SK-N-SH treated with all-trans-retinoic acid at 6 μM for 48 hours (cell line): Measurements from ENCODE around the gene CPHXL2.

Experiments used
- ATAC-seq: fragments of 200-7000 bp; cut with Tn5 transposase; 3 replicates; pipeline ENCODE4 v1.9.1; 2020; ENCODE audit warnings: mild to moderate bottlenecking, moderate library complexity
- BACH2 ChIP-seq: fragments of 250-450 bp; sonication (Bioruptor Pico); IDR thresholded peaks from 2 replicates; pipeline ENCODE4 v1.9.0; 2021; ENCODE audit warnings: mild to moderate bottlenecking, borderline replicate concordance
- CSDC2 ChIP-seq: fragments of 250-450 bp; sonication (Bioruptor Pico); IDR thresholded peaks from 2 replicates; pipeline ENCODE4 v1.5.0; 2020; ENCODE audit warnings: mild to moderate bottlenecking, moderate library complexity
- ESRRG ChIP-seq: fragments of 250-450 bp; sonication (Bioruptor Pico); IDR thresholded peaks from 2 replicates; pipeline ENCODE4 v1.6.1; 2021; ENCODE audit warnings: mild to moderate bottlenecking
- GLIS3 ChIP-seq: fragments of 250-450 bp; sonication (Bioruptor Pico); IDR thresholded peaks from 2 replicates; pipeline ENCODE4 v1.5.0; 2020; ENCODE audit warnings: mild to moderate bottlenecking, moderate library complexity
- ISL1 ChIP-seq: fragments of 250-450 bp; sonication (Bioruptor Pico); IDR thresholded peaks from 2 replicates; pipeline ENCODE4 v2.1.2; 2022; ENCODE audit warnings: mild to moderate bottlenecking, moderate library complexity
- OSR1 ChIP-seq: fragments of 250-450 bp; sonication (Bioruptor Pico); IDR thresholded peaks from 2 replicates; pipeline ENCODE4 v1.8.0; 2022; ENCODE audit warnings: moderate library complexity, mild to moderate bottlenecking, inconsistent platforms
- RARB ChIP-seq: fragments of 250-450 bp; sonication (Bioruptor Pico); IDR thresholded peaks from 2 replicates; pipeline ENCODE4 v1.8.0; 2021; ENCODE audit warnings: mild to moderate bottlenecking, moderate library complexity
- SNAI2 ChIP-seq: fragments of 250-450 bp; sonication (Bioruptor Pico); IDR thresholded peaks from 2 replicates; pipeline ENCODE4 v1.5.0; 2020; ENCODE audit warnings: mild to moderate bottlenecking, moderate library complexity
- TOX ChIP-seq: fragments of 250-450 bp; sonication (Bioruptor Pico); IDR thresholded peaks from 2 replicates; pipeline ENCODE4 v1.8.0; 2021; ENCODE audit warnings: mild to moderate bottlenecking, moderate library complexity, borderline replicate concordance
- ZC3H10 ChIP-seq: fragments of 250-450 bp; sonication (Bioruptor Pico); IDR thresholded peaks from 2 replicates; pipeline ENCODE4 v1.5.1; 2021; ENCODE audit warnings: mild to moderate bottlenecking, moderate library complexity
- ZFP3 ChIP-seq: fragments of 250-450 bp; sonication (Bioruptor Pico); IDR thresholded peaks from 2 replicates; pipeline ENCODE4 v1.5.0; 2020; ENCODE audit warnings: mild to moderate bottlenecking, moderate library complexity
- ZFP30 ChIP-seq: fragments of 450-650 bp; formaldehyde crosslinking; IDR thresholded peaks from 2 replicates; pipeline ENCODE4 v1.5.0; 2022; ENCODE audit warnings: mild to moderate bottlenecking, moderate library complexity
- ZNF565 ChIP-seq: fragments of 450-650 bp; formaldehyde crosslinking; conservative IDR thresholded peaks from 2 replicates; pipeline ENCODE4 v1.5.0; 2020; ENCODE audit warnings: low read depth, mild to moderate bottlenecking, moderate library complexity
- ZNF70 ChIP-seq: fragments of 450-650 bp; formaldehyde crosslinking; IDR thresholded peaks from 2 replicates; pipeline ENCODE4 v1.5.0; 2020; ENCODE audit warnings: mild to moderate bottlenecking, moderate library complexity
- ZNF8 ChIP-seq: fragments of 450-650 bp; formaldehyde crosslinking; IDR thresholded peaks from 2 replicates; pipeline ENCODE4 v1.5.0; 2020; ENCODE audit warnings: mild to moderate bottlenecking, moderate library complexity
- TF ChIP-seq, protein P1 (sequence below): fragments of 250-450 bp; sonication (Bioruptor Pico); IDR thresholded peaks from 2 replicates; pipeline ENCODE4 v1.8.0; 2020; ENCODE audit warnings: mild to moderate bottlenecking, moderate library complexity, borderline replicate concordance
- TF ChIP-seq, protein P2 (sequence below): fragments of 250-450 bp; sonication (Bioruptor Pico); IDR thresholded peaks from 2 replicates; pipeline ENCODE4 v1.5.1; 2021; ENCODE audit warnings: mild to moderate bottlenecking, moderate library complexity
- TF ChIP-seq, protein P3 (sequence below): fragments of 250-450 bp; sonication (Bioruptor Pico); IDR thresholded peaks from 2 replicates; pipeline ENCODE4 v1.8.0; 2021; ENCODE audit warnings: low read depth, mild to moderate bottlenecking, moderate library complexity, borderline replicate concordance
- TF ChIP-seq, protein P4 (sequence below): fragments of 250-450 bp; sonication (Bioruptor Pico); IDR thresholded peaks from 2 replicates; pipeline ENCODE4 v1.5.1; 2020; ENCODE audit warnings: low read depth, mild to moderate bottlenecking, moderate library complexity
- TF ChIP-seq, protein P5 (sequence below): fragments of 250-450 bp; sonication (Bioruptor Pico); IDR thresholded peaks from 2 replicates; pipeline ENCODE4 v1.5.0; 2020; ENCODE audit warnings: mild to moderate bottlenecking, moderate library complexity

The CPHXL2 gene

DNA sequence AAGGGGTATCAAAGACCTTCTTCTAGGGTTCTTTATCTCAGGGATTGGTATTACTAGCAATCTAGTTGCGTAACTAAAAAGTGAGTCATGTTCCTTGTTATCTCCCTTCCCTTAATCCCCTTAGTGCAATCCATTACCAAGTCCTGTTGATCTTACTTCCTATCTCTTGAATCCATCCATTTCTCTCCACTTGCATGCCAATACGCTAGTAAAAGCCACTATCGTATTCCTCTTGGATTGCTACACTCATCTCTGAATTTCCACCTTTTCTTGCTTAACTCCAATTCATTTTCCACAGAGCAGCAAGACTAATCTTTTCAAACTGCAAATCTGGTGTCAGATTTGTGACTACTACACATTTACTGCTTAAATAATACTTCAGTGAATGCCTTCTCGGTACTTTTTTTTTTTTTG is 51.9 kb downstream of the CPHXL2 start:
- no peak for ATAC-seq
- TF ChIP-seq ISL1 (CRISPR knock-in tag), result peak; percentile 81
- TF ChIP-seq, protein P1, sequence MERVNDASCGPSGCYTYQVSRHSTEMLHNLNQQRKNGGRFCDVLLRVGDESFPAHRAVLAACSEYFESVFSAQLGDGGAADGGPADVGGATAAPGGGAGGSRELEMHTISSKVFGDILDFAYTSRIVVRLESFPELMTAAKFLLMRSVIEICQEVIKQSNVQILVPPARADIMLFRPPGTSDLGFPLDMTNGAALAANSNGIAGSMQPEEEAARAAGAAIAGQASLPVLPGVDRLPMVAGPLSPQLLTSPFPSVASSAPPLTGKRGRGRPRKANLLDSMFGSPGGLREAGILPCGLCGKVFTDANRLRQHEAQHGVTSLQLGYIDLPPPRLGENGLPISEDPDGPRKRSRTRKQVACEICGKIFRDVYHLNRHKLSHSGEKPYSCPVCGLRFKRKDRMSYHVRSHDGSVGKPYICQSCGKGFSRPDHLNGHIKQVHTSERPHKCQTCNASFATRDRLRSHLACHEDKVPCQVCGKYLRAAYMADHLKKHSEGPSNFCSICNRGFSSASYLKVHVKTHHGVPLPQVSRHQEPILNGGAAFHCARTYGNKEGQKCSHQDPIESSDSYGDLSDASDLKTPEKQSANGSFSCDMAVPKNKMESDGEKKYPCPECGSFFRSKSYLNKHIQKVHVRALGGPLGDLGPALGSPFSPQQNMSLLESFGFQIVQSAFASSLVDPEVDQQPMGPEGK (CRISPR knock-in tag), result no peak
- TF ChIP-seq, protein P2, sequence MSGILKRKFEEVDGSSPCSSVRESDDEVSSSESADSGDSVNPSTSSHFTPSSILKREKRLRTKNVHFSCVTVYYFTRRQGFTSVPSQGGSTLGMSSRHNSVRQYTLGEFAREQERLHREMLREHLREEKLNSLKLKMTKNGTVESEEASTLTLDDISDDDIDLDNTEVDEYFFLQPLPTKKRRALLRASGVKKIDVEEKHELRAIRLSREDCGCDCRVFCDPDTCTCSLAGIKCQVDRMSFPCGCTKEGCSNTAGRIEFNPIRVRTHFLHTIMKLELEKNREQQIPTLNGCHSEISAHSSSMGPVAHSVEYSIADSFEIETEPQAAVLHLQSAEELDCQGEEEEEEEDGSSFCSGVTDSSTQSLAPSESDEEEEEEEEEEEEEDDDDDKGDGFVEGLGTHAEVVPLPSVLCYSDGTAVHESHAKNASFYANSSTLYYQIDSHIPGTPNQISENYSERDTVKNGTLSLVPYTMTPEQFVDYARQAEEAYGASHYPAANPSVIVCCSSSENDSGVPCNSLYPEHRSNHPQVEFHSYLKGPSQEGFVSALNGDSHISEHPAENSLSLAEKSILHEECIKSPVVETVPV, result no peak

DNA sequence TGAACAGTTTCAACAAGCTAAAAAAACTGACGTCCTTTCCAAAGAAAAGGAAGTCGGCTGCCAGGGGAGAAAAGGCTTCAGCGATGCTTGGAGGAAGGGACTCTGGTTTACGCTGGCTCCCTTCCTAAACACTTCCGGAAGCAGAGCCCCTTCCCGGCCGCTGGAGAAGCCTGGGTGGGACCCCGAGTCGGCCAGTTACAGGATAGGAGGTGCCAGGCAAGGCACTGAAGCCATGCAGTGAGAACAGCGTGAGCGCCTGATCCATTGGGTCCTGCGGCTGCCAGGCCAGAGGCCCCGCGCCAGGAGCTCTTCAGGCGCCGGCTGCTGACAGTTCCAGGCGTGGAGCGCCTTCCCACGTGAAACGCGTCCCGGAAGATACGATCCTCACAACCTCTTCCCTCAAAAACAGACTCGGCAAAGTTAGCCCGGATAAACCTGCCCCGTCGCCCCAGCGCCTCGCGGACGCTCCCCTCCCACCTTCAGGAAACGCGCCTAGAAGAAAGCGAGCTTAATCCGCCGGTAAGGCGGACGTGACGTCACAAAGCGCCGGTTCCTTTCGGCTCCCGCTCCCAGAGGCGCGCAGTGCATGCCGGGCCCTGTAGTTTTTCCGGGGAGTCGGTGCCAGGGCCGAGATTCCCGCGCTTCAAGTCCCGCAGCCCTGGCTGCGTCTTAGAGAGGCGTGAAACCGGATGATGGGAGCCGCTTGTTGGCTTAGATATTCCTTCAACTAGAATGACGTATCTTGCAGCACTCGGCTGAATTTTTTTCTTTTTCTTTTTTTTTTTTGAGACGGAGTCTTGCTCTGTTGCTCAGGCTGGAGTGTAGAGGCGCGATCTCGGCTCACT is 53.8 kb downstream of the CPHXL2 start, which contains the start of gene ADAT1:
TSS of gene ADAT1 (minus strand) at position 521 of the 845 bp plus-strand sequence. CDS start 2,482 bp downstream, outside the sequence.
- ATAC-seq, result peak; percentile 94
- TF ChIP-seq RARB (no peak), ZNF565 (CRISPR knock-in tag) (no peak), GLIS3 (CRISPR knock-in tag) (no peak), TOX (no peak), SNAI2 (CRISPR knock-in tag) (no peak), CSDC2 (CRISPR knock-in tag) (no peak), ZNF70 (CRISPR knock-in tag) (no peak), BACH2 (CRISPR knock-in tag) (no peak)
- TF ChIP-seq, protein P3, sequence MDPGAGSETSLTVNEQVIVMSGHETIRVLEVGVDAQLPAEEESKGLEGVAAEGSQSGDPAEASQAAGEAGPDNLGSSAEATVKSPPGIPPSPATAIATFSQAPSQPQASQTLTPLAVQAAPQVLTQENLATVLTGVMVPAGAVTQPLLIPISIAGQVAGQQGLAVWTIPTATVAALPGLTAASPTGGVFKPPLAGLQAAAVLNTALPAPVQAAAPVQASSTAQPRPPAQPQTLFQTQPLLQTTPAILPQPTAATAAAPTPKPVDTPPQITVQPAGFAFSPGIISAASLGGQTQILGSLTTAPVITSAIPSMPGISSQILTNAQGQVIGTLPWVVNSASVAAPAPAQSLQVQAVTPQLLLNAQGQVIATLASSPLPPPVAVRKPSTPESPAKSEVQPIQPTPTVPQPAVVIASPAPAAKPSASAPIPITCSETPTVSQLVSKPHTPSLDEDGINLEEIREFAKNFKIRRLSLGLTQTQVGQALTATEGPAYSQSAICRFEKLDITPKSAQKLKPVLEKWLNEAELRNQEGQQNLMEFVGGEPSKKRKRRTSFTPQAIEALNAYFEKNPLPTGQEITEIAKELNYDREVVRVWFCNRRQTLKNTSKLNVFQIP, result no peak
- TF ChIP-seq, protein P1 (CRISPR knock-in tag), result no peak
- TF ChIP-seq, protein P4, sequence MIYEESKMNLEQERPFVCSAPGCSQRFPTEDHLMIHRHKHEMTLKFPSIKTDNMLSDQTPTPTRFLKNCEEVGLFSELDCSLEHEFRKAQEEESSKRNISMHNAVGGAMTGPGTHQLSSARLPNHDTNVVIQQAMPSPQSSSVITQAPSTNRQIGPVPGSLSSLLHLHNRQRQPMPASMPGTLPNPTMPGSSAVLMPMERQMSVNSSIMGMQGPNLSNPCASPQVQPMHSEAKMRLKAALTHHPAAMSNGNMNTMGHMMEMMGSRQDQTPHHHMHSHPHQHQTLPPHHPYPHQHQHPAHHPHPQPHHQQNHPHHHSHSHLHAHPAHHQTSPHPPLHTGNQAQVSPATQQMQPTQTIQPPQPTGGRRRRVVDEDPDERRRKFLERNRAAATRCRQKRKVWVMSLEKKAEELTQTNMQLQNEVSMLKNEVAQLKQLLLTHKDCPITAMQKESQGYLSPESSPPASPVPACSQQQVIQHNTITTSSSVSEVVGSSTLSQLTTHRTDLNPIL, result no peak
- TF ChIP-seq, all 23 proteins: peak for 0

DNA sequence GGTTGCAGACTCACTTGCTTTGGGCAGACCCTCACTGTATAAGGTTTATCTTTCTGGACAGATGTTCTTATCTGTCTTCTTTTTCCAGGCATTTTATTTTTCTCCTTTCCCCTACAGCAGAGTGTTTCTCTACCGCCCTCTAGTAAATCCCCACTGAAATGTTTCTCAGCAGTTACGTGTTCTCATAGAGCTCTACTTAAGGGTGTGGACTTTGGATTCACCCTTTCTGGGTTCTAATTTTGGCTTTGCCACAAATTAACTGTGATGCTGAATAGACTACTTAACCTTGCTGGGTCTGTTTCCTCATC is 55.7 kb downstream of the CPHXL2 start:
- TF ChIP-seq BACH2 (CRISPR knock-in tag) (no peak), ESRRG (no peak), ZFP3 (CRISPR knock-in tag) (no peak)
- TF ChIP-seq, protein P1 (CRISPR knock-in tag), result no peak
- peak; percentile 56 for ATAC-seq

DNA sequence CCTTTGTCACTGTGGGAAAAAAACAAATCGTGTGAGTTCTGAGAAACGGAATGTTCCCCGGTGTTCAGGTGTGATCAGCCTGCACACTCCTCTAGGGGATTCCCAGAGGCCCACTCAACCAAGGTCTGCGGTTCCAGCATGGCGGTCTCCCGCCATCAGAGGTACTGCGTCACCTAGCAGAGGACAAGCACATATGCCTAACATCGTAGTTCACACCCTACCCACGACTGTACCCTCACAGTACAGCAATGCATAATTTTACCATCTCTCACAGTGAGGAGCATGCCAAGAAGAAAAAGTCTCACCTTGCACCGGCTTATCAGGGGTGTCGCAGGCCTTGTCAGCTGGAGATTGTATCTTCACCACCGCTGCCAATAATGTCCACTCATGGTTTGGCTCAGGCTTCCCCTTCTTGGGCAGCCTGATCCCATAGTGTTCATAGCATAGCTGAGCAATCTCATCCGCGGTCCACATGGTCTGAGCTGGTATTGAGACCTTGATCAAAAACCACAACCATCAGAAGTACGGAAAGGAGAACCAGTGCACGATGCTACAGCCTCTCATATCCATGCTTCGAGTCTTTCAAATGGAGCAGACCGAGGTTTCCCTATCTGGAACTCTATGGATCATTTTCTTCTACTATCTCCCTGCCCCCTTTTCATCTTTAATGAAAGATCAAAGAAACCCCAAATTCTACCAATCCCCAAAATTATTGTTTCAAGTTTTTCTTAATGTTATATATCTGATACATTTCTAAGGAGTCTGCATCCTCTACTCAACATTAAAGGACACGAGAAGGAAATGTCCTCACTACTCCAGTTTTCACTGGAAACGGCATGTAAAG is 56.3 kb downstream of the CPHXL2 start:
- no peak for ATAC-seq
- TF ChIP-seq ZFP30 (CRISPR knock-in tag) (no peak), TOX (no peak), ZC3H10 (CRISPR knock-in tag) (no peak), ESRRG (no peak), OSR1 (CRISPR knock-in tag) (no peak), ZNF8 (no peak)
- TF ChIP-seq, protein P4, result no peak
- TF ChIP-seq, protein P5, sequence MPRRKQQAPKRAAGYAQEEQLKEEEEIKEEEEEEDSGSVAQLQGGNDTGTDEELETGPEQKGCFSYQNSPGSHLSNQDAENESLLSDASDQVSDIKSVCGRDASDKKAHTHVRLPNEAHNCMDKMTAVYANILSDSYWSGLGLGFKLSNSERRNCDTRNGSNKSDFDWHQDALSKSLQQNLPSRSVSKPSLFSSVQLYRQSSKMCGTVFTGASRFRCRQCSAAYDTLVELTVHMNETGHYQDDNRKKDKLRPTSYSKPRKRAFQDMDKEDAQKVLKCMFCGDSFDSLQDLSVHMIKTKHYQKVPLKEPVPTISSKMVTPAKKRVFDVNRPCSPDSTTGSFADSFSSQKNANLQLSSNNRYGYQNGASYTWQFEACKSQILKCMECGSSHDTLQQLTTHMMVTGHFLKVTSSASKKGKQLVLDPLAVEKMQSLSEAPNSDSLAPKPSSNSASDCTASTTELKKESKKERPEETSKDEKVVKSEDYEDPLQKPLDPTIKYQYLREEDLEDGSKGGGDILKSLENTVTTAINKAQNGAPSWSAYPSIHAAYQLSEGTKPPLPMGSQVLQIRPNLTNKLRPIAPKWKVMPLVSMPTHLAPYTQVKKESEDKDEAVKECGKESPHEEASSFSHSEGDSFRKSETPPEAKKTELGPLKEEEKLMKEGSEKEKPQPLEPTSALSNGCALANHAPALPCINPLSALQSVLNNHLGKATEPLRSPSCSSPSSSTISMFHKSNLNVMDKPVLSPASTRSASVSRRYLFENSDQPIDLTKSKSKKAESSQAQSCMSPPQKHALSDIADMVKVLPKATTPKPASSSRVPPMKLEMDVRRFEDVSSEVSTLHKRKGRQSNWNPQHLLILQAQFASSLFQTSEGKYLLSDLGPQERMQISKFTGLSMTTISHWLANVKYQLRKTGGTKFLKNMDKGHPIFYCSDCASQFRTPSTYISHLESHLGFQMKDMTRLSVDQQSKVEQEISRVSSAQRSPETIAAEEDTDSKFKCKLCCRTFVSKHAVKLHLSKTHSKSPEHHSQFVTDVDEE (CRISPR knock-in tag), result no peak
